Measurements from ENCODE around the gene SRGAP2B.
"Not testable (repeated sequence)": the region's sequence is repeated elsewhere in the genome, so short reads cannot be mapped to it uniquely, and the experiment has no call there.

GRCh38 chr1:145122344-145123061 is 27.4 kb upstream of the SRGAP2B start:
- not testable (repeated sequence) for TF ChIP-seq CTCF (IDR thresholded peaks at IDR 0.05; ENCODE audit: low read length); EZH2 (IDR thresholded peaks at IDR 0.05; ENCODE audit: borderline replicate concordance, low read length)

Measured in OCI-LY1 (cell line).